NB4 (cell line): ENCODE results near the gene MARCKS.

Experiments
- CTCF ChIP-seq: IDR thresholded peaks from one replicate; pipeline ENCODE4 v1.5.1; 2012; ENCODE audit warnings: low read depth, low read length
- MYC ChIP-seq: IDR thresholded peaks from 2 replicates; pipeline ENCODE4 v1.6.1; 2011; ENCODE audit warnings: low read depth, low read length
- POLR2A ChIP-seq: IDR thresholded peaks from 2 replicates; pipeline ENCODE4 v1.6.1; 2011; ENCODE audit warnings: mild to moderate bottlenecking; ENCODE audit not compliant: insufficient read length; ENCODE audit errors: extremely low read depth

DNA sequence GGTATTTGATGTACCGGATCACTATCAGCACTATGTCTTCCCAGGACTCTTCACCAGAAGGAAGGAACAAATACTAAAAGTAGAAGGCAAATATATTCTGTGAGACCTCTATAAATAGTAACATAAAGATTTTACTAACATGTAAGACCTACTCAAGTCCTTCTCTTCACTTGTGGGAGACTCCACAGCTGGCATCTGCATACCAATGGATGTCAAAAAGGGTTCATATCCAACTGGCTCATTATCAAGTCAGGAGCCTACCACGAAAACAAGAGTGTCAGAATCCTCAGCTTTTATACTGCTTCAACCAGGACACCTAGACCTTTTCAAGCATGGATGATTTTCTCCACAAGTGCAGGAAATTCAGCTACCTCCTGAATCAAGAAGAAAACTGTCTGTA lies 20.0 kb upstream of the MARCKS start:
- TF ChIP-seq MYC (no peak), CTCF (no peak), POLR2A (no peak)
